Neural cell (in vitro differentiated cells): ENCODE measurements around the gene RNF213. TPM values are rescaled to one million over a fixed set of nuclear protein-coding genes. Genes with fewer than 3 reads are reported as not detected.
"Not testable (repeated sequence)": the region's sequence is repeated elsewhere in the genome, so short reads cannot be mapped to it uniquely, and the experiment has no call there.

Experiments used
- H2AFZ ChIP-seq: fragments of 200-600, 300-800 bp; sonication (generic), shearing (Covaris generic); 2 replicates; pipeline ENCODE4 v1.6.0; 2014; ENCODE audit warnings: low read depth, mild to moderate bottlenecking, antibody characterized with exemption, low read length, moderate library complexity
- H3F3A ChIP-seq: fragments of 200-600 bp; shearing (Covaris generic); 2 replicates; pipeline ENCODE4 v1.6.1; 2016; ENCODE audit warnings: mild to moderate bottlenecking, moderate library complexity, mixed read lengths, antibody characterized with exemption, low read length; ENCODE audit not compliant: insufficient read depth, poor library complexity, severe bottlenecking
- H3K27ac ChIP-seq: fragments of 200-600, 300-800 bp; sonication (generic), shearing (Covaris generic); 2 replicates; pipeline ENCODE4 v1.5.1; 2014; ENCODE audit warnings: mild to moderate bottlenecking, low read length, moderate library complexity
- H3K27me3 ChIP-seq: fragments of 300-800, 200-600 bp; sonication (generic), shearing (Covaris generic); 2 replicates; pipeline ENCODE4 v1.6.0; 2014; ENCODE audit warnings: mild to moderate bottlenecking, low read depth, low read length, moderate library complexity; ENCODE audit not compliant: insufficient read depth
- H3K36me3 ChIP-seq: fragments of 300-800, 200-600 bp; sonication (generic), shearing (Covaris generic); 2 replicates; pipeline ENCODE4 v1.5.1; 2014; ENCODE audit warnings: mild to moderate bottlenecking, antibody characterized with exemption, low read length, moderate library complexity; ENCODE audit not compliant: insufficient read depth
- H3K4me2 ChIP-seq: fragments of 300-800, 200-600 bp; sonication (generic), shearing (Covaris generic); 2 replicates; pipeline ENCODE4 v1.6.0; 2014; ENCODE audit warnings: mild to moderate bottlenecking, low read length
- H3K4me3 ChIP-seq: fragments of 300-800, 200-600 bp; sonication (generic), shearing (Covaris generic); 2 replicates; pipeline ENCODE4 v1.5.1; 2014; ENCODE audit warnings: mild to moderate bottlenecking, low read length, moderate library complexity
- H3K79me2 ChIP-seq: fragments of 200-600 bp; shearing (Covaris generic); replicated peaks from 2 replicates; pipeline ENCODE4 v1.6.0; 2014; ENCODE audit warnings: mild to moderate bottlenecking, low read length, moderate library complexity; ENCODE audit not compliant: insufficient read depth
- H3K9ac ChIP-seq: fragments of 300-800, 200-600 bp; sonication (generic), shearing (Covaris generic); 2 replicates; pipeline ENCODE4 v1.6.1; 2016; ENCODE audit warnings: mild to moderate bottlenecking, low read length, mixed read lengths
- H3K9me2 ChIP-seq: fragments of 200-600 bp; shearing (Covaris generic); 2 replicates; pipeline ENCODE4 v1.6.1; 2016; ENCODE audit warnings: mild to moderate bottlenecking, low read length, mixed read lengths; ENCODE audit not compliant: insufficient read depth
- H3K9me3 ChIP-seq: fragments of 200-600, 300-800 bp; sonication (generic), shearing (Covaris generic); 2 replicates; pipeline ENCODE4 v1.6.1; 2016; ENCODE audit warnings: mild to moderate bottlenecking, mixed run types, low read length, moderate library complexity, mixed read lengths
- H4K20me1 ChIP-seq: fragments of 200-600 bp; shearing (Covaris generic); 2 replicates; pipeline ENCODE4 v1.6.1; 2016; ENCODE audit warnings: mild to moderate bottlenecking, mixed run types; ENCODE audit not compliant: insufficient read depth
- CTCF ChIP-seq: fragments of 450-650 bp; IDR thresholded peaks from 2 replicates; pipeline ENCODE4 v1.5.1; 2014; ENCODE audit warnings: antibody characterized with exemption, mild to moderate bottlenecking, moderate library complexity; ENCODE audit not compliant: poor library complexity, severe bottlenecking
- EP300 ChIP-seq: fragments of 450-650 bp; conservative IDR thresholded peaks from 2 replicates; pipeline ENCODE4 v1.6.1; 2014; ENCODE audit warnings: antibody characterized with exemption, mild to moderate bottlenecking, moderate library complexity; ENCODE audit not compliant: poor library complexity, severe bottlenecking
- EZH2 ChIP-seq: fragments of 200-600, 300-800 bp; shearing (Covaris generic), sonication (generic); IDR thresholded peaks from 2 replicates; pipeline ENCODE4 v1.6.1; 2014; ENCODE audit warnings: antibody characterized with exemption, low read length, borderline replicate concordance, mild to moderate bottlenecking; ENCODE audit not compliant: insufficient read depth, poor library complexity, severe bottlenecking
- MXI1 ChIP-seq: fragments of 450-650 bp; conservative IDR thresholded peaks from 2 replicates; pipeline ENCODE4 v1.6.1; 2014; ENCODE audit warnings: antibody characterized with exemption, mild to moderate bottlenecking; ENCODE audit not compliant: poor library complexity, severe bottlenecking
- POLR2AphosphoS5 ChIP-seq: IDR thresholded peaks from 2 replicates; pipeline ENCODE4 v1.6.1; 2012
- RAD21 ChIP-seq: fragments of 450-650 bp; conservative IDR thresholded peaks from 2 replicates; pipeline ENCODE4 v1.6.1; 2014; ENCODE audit warnings: antibody characterized with exemption, mild to moderate bottlenecking, moderate library complexity
- REST ChIP-seq: IDR thresholded peaks from 2 replicates; pipeline ENCODE4 v1.6.1; 2012; ENCODE audit warnings: borderline replicate concordance
- SMC3 ChIP-seq: fragments of 450-650 bp; conservative IDR thresholded peaks from 2 replicates; pipeline ENCODE4 v1.6.1; 2014; ENCODE audit warnings: antibody characterized with exemption, mild to moderate bottlenecking, moderate library complexity; ENCODE audit not compliant: poor library complexity
- TAF1 ChIP-seq: IDR thresholded peaks from 2 replicates; pipeline ENCODE4 v1.6.1; 2012; ENCODE audit warnings: low read depth
- polyA plus RNA-seq: library from polyadenylated mRNA; depleted of rRNA; stranded (reverse); fragments of >200 nt; gene quantifications from 2 replicates; pipeline ENCODE4 v1.2.3, GENCODE V29; 2014

RNF213 gene
- polyA plus RNA-seq, 1 donor from 2014 or later, result 1.5 TPM

- TF ChIP-seq EP300 (no peak), REST (no peak), EZH2 (no peak), SMC3 (no peak), MXI1 (no peak), POLR2AphosphoS5 (no peak), RAD21 (no peak), TAF1 (no peak), CTCF (no peak)
- Histone ChIP-seq H3K27me3 (no peaks in the 10 kb centered on the region), H2AFZ (no peak overlapping the region), H3K4me3 (no peak overlapping the region), H3K79me2 (no peaks in the 10 kb centered on the region), H3K9me3 (no peaks in the 10 kb centered on the region), H3K4me2 (no peak overlapping the region), H3K27ac (no peak overlapping the region), H4K20me1 (no peaks in the 10 kb centered on the region), H3K9ac (no peak overlapping the region), H3K9me2 (no peaks in the 10 kb centered on the region), H3F3A (no peaks in the 10 kb centered on the region), H3K36me3 (no peaks in the 10 kb centered on the region)
Observed at GRCh38 chr17:80330276-80330675, 69.6 kb downstream of the RNF213 start.

GRCh38 chr17:80330938-80331337 lies 70.3 kb downstream of the RNF213 start:
- H3K27me3 ChIP-seq, H3K9ac ChIP-seq, H3K36me3 ChIP-seq, H3K4me3 ChIP-seq, H2AFZ ChIP-seq, H3K27ac ChIP-seq, H3K9me2 ChIP-seq, H3K79me2 ChIP-seq, H3K9me3 ChIP-seq, H4K20me1 ChIP-seq, H3F3A ChIP-seq, H3K4me2 ChIP-seq: not testable (repeated sequence)

- no peaks in the 10 kb centered on the region for H3K36me3 ChIP-seq
- no peaks in the 10 kb centered on the region for H3K27me3 ChIP-seq
- no peak overlapping the region for H3K9ac ChIP-seq
- no peak overlapping the region for H3K27ac ChIP-seq
- H3K4me3 ChIP-seq, result no peak overlapping the region
- no peaks in the 10 kb centered on the region for H3K9me3 ChIP-seq
- TF ChIP-seq REST, result no peak
- TF ChIP-seq TAF1, result no peak
- no peak for TF ChIP-seq EZH2
- TF ChIP-seq POLR2AphosphoS5, result no peak
- TF ChIP-seq SMC3, result no peak
- no peak for TF ChIP-seq RAD21
- no peak for TF ChIP-seq MXI1
- TF ChIP-seq EP300, result no peak
- H4K20me1 ChIP-seq, result no peaks in the 10 kb centered on the region
- no peaks in the 10 kb centered on the region for H3F3A ChIP-seq
- H3K9me2 ChIP-seq, result no peaks in the 10 kb centered on the region
- no peaks in the 10 kb centered on the region for H3K79me2 ChIP-seq
- no peak overlapping the region for H2AFZ ChIP-seq
- H3K4me2 ChIP-seq, result no peak overlapping the region
Observed at GRCh38 chr17:80331820-80332219, 71.2 kb downstream of the RNF213 start.
